Fibroblast of the aortic adventitia (primary cell): Measurements from ENCODE around the gene ALK. TPM values are rescaled to one million over a fixed set of nuclear protein-coding genes. Genes with fewer than 3 reads are reported as not detected.
A peak's percentile ranks its signal among the peaks of the same experiment; 100 is the strongest.

ENCODE experiments used
- DNase-seq: peaks from one replicate; pipeline ENCODE4 v3.0.0-alpha.2; 2010; ENCODE audit warnings: low read depth
- H3K4me3 ChIP-seq: 2 replicates; pipeline ENCODE4 v1.5.1; 2011; ENCODE audit warnings: low read depth, mild to moderate bottlenecking, control low read depth, low read length, moderate library complexity
- CTCF ChIP-seq: IDR thresholded peaks from 2 replicates; pipeline ENCODE4 v1.5.1; 2011; ENCODE audit warnings: mild to moderate bottlenecking, low read length, control low read depth, inconsistent platforms; ENCODE audit not compliant: insufficient read depth
- total RNA-seq: library from RNA; depleted of rRNA; stranded (reverse); fragments of >200 nt; gene quantifications from 2 replicates; pipeline ENCODE4 v1.2.3, GENCODE V29; 2012; ENCODE audit warnings: low replicate concordance

Gene ALK
- total RNA-seq, 1 donor = 0.27 TPM

- TF ChIP-seq CTCF = no peak
- no peak overlapping the region for H3K4me3 ChIP-seq
- DNase-seq = no peak
These were observed 159.1 kb downstream of the ALK start for GRCh38 chr2:29762239-29762638.

- DNase-seq = no peak
- no peak overlapping the region for H3K4me3 ChIP-seq
- no peak for TF ChIP-seq CTCF
These were observed 160.1 kb downstream of the ALK start for GRCh38 chr2:29761278-29761677.

GRCh38 chr2:29760008-29760407 is 161.4 kb downstream of the ALK start:
- H3K4me3 ChIP-seq = no peak overlapping the region
- TF ChIP-seq CTCF = no peak
- DNase-seq = no peak

- no peak for TF ChIP-seq CTCF
- no peak overlapping the region for H3K4me3 ChIP-seq
- DNase-seq = no peak
These were observed 162.0 kb downstream of the ALK start for GRCh38 chr2:29759360-29759759.

- H3K4me3 ChIP-seq = no peak overlapping the region
- TF ChIP-seq CTCF = no peak
- DNase-seq = no peak
These were observed 165.6 kb downstream of the ALK start for GRCh38 chr2:29755829-29756228.

GRCh38 chr2:29755233-29755632 is 166.2 kb downstream of the ALK start:
- DNase-seq = no peak
- no peak overlapping the region for H3K4me3 ChIP-seq
- TF ChIP-seq CTCF = no peak

GRCh38 chr2:29753671-29754444 is 167.5 kb downstream of the ALK start:
- peak; percentile 87 for DNase-seq
- TF ChIP-seq CTCF = no peak
- H3K4me3 ChIP-seq = no peak overlapping the region
